GM18907 (cell line): ENCODE results near the gene PLXNA4.
"Not testable (repeated sequence)": the region's sequence is repeated elsewhere in the genome, so short reads cannot be mapped to it uniquely, and the experiment has no call there.

ENCODE experiments used
- ATAC-seq: cut with Tn5 transposase; IDR thresholded peaks from one replicate; pipeline ENCODE4 v1.9.1; 2021; ENCODE audit warnings: mild to moderate bottlenecking, moderate library complexity; ENCODE audit not compliant: unreplicated experiment

PLXNA4 gene

GRCh38 chr7:132575982-132576720, at the start of gene PLXNA4:
Gene PLXNA4, minus strand, starts transcription at chr7:132576470. Its CDS starts 67,777 bp downstream, at chr7:132508693.
- ATAC-seq: no peak

GRCh38 chr7:132625651-132626050, 49.4 kb upstream of the PLXNA4 start:
- no peak for ATAC-seq

- ATAC-seq: no peak
Observed at GRCh38 chr7:132622081-132622480, 45.8 kb upstream of the PLXNA4 start.

- no peak for ATAC-seq
Observed at GRCh38 chr7:132619967-132620366, 43.7 kb upstream of the PLXNA4 start.

GRCh38 chr7:132618956-132619305, 42.7 kb upstream of the PLXNA4 start:
- no peak for ATAC-seq

- ATAC-seq: no peak
Observed at GRCh38 chr7:132618271-132618955, 42.1 kb upstream of the PLXNA4 start.

GRCh38 chr7:132614428-132615318, 38.4 kb upstream of the PLXNA4 start:
- no peak for ATAC-seq

GRCh38 chr7:132613737-132614136, 37.5 kb upstream of the PLXNA4 start:
- no peak for ATAC-seq

- no peak for ATAC-seq
Observed at GRCh38 chr7:132610995-132611394, 34.7 kb upstream of the PLXNA4 start.

GRCh38 chr7:132609906-132610520, 33.7 kb upstream of the PLXNA4 start:
- no peak for ATAC-seq

- no peak for ATAC-seq
Observed at GRCh38 chr7:132609222-132609621, 33.0 kb upstream of the PLXNA4 start.

- ATAC-seq: no peak
Observed at GRCh38 chr7:132608523-132608922, 32.3 kb upstream of the PLXNA4 start.

- no peak for ATAC-seq
Observed at GRCh38 chr7:132607656-132608055, 31.4 kb upstream of the PLXNA4 start.

GRCh38 chr7:132604121-132604520, 27.9 kb upstream of the PLXNA4 start:
- ATAC-seq: no peak

GRCh38 chr7:132603220-132603833, 27.1 kb upstream of the PLXNA4 start:
- no peak for ATAC-seq

- ATAC-seq: no peak
Observed at GRCh38 chr7:132601783-132602182, 25.5 kb upstream of the PLXNA4 start.

GRCh38 chr7:132596588-132596987, 20.3 kb upstream of the PLXNA4 start:
- ATAC-seq: no peak

GRCh38 chr7:132594741-132595140, 18.5 kb upstream of the PLXNA4 start:
- ATAC-seq: not testable (repeated sequence)

GRCh38 chr7:132592936-132593335, 16.7 kb upstream of the PLXNA4 start:
- no peak for ATAC-seq

- ATAC-seq: no peak
Observed at GRCh38 chr7:132592231-132592920, 16.1 kb upstream of the PLXNA4 start.
